Thoracic aorta (tissue), 2 donors: ENCODE data around the gene AMPH. TPM values are rescaled to one million over a fixed set of nuclear protein-coding genes. Genes with fewer than 3 reads are reported as not detected.

Source experiments
- ATAC-seq: fragments of 150-250 bp; one replicate; pipeline ENCODE4 v1.8.0; 2017; ENCODE audit warnings: low read depth; ENCODE audit not compliant: insufficient number of reproducible peaks, low FRiP score
- DNase-seq: peaks from one replicate; pipeline ENCODE4 v3.0.0-alpha.2; 2020; ENCODE audit warnings: low spot score
- H3K27ac ChIP-seq, 2 donors: fragments of 200-600 bp; sonication (generic); 1 replicate in 1 of 2; 2 replicates in 1 of 2; pipeline ENCODE4 v1.5.1; 2016; ENCODE audit warnings: mild to moderate bottlenecking in 2 of 2, moderate library complexity in 2 of 2
- H3K27me3 ChIP-seq: fragments of 200-600 bp; sonication (generic); replicated peaks from 2 replicates; pipeline ENCODE4 v1.6.0; 2016; ENCODE audit warnings: mild to moderate bottlenecking; ENCODE audit not compliant: insufficient read depth
- H3K36me3 ChIP-seq: fragments of 200-600 bp; sonication (generic); one replicate; pipeline ENCODE4 v1.5.1; 2016
- H3K4me1 ChIP-seq, 2 donors: fragments of 200-600 bp; sonication (generic); 1 replicate in 1 of 2; 2 replicates in 1 of 2; pipeline versions ENCODE4 v1.5.1 to v1.6.0; 2016; ENCODE audit warnings: low read depth in 2 of 2, mild to moderate bottlenecking in 1 of 2; ENCODE audit not compliant: control insufficient read depth in 1 of 2
- H3K4me3 ChIP-seq: fragments of 200-600 bp; sonication (generic); 2 replicates; pipeline ENCODE4 v1.5.1; 2016; ENCODE audit warnings: mild to moderate bottlenecking
- H3K9me3 ChIP-seq: fragments of 200-600 bp; sonication (generic); 2 replicates; pipeline ENCODE4 v1.5.1; 2016
- CTCF ChIP-seq: fragments of 200-600 bp; sonication (generic); IDR thresholded peaks from one replicate; pipeline ENCODE4 v1.5.1; 2019; ENCODE audit warnings: antibody characterized with exemption
- total RNA-seq, 2 donors: library from RNA; depleted of rRNA; stranded (reverse); fragments of >200 nt; gene quantifications; one replicate each; pipeline versions ENCODE4 v1.1.0 to v1.2.3, GENCODE V29; 2016

AMPH gene
- total RNA-seq, 2 donors from 2014 or later: 5.3 to 5.9 TPM

GRCh38 chr7:38461887-38462286 lies 169.3 kb downstream of the AMPH start:
- H3K36me3 ChIP-seq: no peaks in the 10 kb centered on the region

GRCh38 chr7:38453826-38454225 lies 177.3 kb downstream of the AMPH start:
- TF ChIP-seq CTCF: no peak
- H3K4me3 ChIP-seq: no peak overlapping the region
- H3K9me3 ChIP-seq: no peaks in the 10 kb centered on the region
- no peaks in the 10 kb centered on the region for H3K27me3 ChIP-seq
- H3K27ac ChIP-seq: no peak overlapping the region
- no peaks in the 10 kb centered on the region for H3K36me3 ChIP-seq
- no peak for ATAC-seq
- no peak for DNase-seq
- peaks cover 6 to 11% of the 10 kb centered on the region in 2 donors for H3K4me1 ChIP-seq

More at GRCh38 chr7:38461887-38462286, 169.3 kb downstream of the AMPH start:
- Histone ChIP-seq H3K9me3 (no peaks in the 10 kb centered on the region), H3K4me3 (no peak overlapping the region), H3K4me1 (no peaks in the 10 kb centered on the region), H3K27ac (no peak overlapping the region), H3K27me3 (no peaks in the 10 kb centered on the region)
- ATAC-seq (no peak), DNase-seq (no peak)
- no peak for TF ChIP-seq CTCF

GRCh38 chr7:38453168-38453567 lies 178.0 kb downstream of the AMPH start:
- TF ChIP-seq CTCF: no peak
- Histone ChIP-seq H3K27ac (no peak overlapping the region), H3K36me3 (no peaks in the 10 kb centered on the region), H3K9me3 (no peaks in the 10 kb centered on the region), H3K27me3 (no peaks in the 10 kb centered on the region), H3K4me1 (peaks cover 6 to 11% of the 10 kb centered on the region in 2 donors), H3K4me3 (no peak overlapping the region)
- DNase-seq (no peak), ATAC-seq (no peak)

- Histone ChIP-seq H3K27ac (no peak overlapping the region), H3K36me3 (no peaks in the 10 kb centered on the region), H3K9me3 (no peaks in the 10 kb centered on the region), H3K27me3 (no peaks in the 10 kb centered on the region), H3K4me1 (peaks cover 6 to 11% of the 10 kb centered on the region in 2 donors), H3K4me3 (no peak overlapping the region)
- TF ChIP-seq CTCF: no peak
- ATAC-seq (no peak), DNase-seq (no peak)
Measured at GRCh38 chr7:38452681-38453108, 178.5 kb downstream of the AMPH start.

GRCh38 chr7:38451840-38452239 lies 179.3 kb downstream of the AMPH start:
- ATAC-seq: no peak

More at GRCh38 chr7:38451840-38452239, 179.3 kb downstream of the AMPH start:
- H3K9me3 ChIP-seq: no peaks in the 10 kb centered on the region
- peaks cover 6 to 11% of the 10 kb centered on the region in 2 donors for H3K4me1 ChIP-seq
- TF ChIP-seq CTCF: no peak
- no peaks in the 10 kb centered on the region for H3K36me3 ChIP-seq
- H3K4me3 ChIP-seq: no peak overlapping the region
- H3K27me3 ChIP-seq: no peaks in the 10 kb centered on the region
- H3K27ac ChIP-seq: no peak overlapping the region
- no peak for DNase-seq
